Neural progenitor cell (in vitro differentiated cells): Measurements from ENCODE around the gene BTBD3.

Experiments used
- CTCF ChIP-seq: fragments of 200-600 bp; sonication (generic); IDR thresholded peaks from 2 replicates; pipeline ENCODE4 v1.5.1; 2017; ENCODE audit warnings: antibody characterized with exemption, mild to moderate bottlenecking
- EZH2 ChIP-seq: fragments of 200-600 bp; sonication (generic); IDR thresholded peaks from 2 replicates; pipeline ENCODE4 v1.6.1; 2017; ENCODE audit warnings: antibody characterized with exemption, mild to moderate bottlenecking, moderate library complexity
- EZH2phosphoT487 ChIP-seq: fragments of 200-600 bp; sonication (generic); IDR thresholded peaks from 2 replicates; pipeline ENCODE4 v1.6.1; 2017; ENCODE audit warnings: antibody characterized with exemption

DNA sequence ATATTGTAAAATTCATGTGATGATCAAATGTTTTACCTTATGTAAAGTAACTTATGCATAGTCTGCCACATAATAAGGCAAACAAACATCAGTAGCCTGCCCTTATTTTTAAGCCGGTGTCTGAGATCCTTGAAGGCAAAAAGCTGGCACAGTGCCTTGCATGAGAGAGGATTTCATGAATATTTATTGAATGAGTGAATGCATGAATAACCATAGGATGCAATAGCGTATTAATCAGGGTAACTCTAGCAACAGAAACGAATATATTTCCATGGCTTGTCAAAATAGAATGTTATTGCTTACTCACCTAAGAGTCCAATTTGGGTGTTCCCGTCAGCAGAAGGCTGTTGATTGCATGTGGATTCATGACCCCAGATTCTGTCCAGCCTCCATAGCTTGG is 34.9 kb downstream of the BTBD3 start:
- TF ChIP-seq CTCF (no peak), EZH2 (no peak), EZH2phosphoT487 (no peak)
